K562 (cell line): ENCODE data around the gene IRAG1.

Experiments used
- ATF3 ChIP-seq, 2 experiments: fragments of 450-650 bp in 1 of 2; sonication (generic) in 1 of 2; formaldehyde crosslinking in 1 of 2; IDR thresholded peaks in 1 of 2; conservative IDR thresholded peaks in 1 of 2; 2 replicates each; pipeline versions ENCODE4 v1.6.1 to v1.8.1; 2016 to 2023; ENCODE audit warnings: mild to moderate bottlenecking in 2 of 2, moderate library complexity in 2 of 2, inconsistent platforms in 1 of 2, missing genetic modification reagents in 1 of 2
- DPF2 ChIP-seq: fragments of 450-650 bp; IDR thresholded peaks from 2 replicates; pipeline ENCODE4 v1.6.1; 2016
- JUNB ChIP-seq: fragments of 450-650 bp; formaldehyde crosslinking; conservative IDR thresholded peaks from 2 replicates; pipeline ENCODE4 v1.4.0; 2020; ENCODE audit warnings: mild to moderate bottlenecking
- KLF13 ChIP-seq: fragments of 450-650 bp; IDR thresholded peaks from 2 replicates; pipeline ENCODE4 v1.6.1; 2016; ENCODE audit warnings: missing genetic modification characterization, low read depth, mild to moderate bottlenecking, missing compliant biosample characterization, moderate library complexity, borderline replicate concordance
- MAFK ChIP-seq: IDR thresholded peaks from 2 replicates; pipeline ENCODE4 v1.6.1; 2011; ENCODE audit warnings: low read length, improper control_type of control experiment
- POLR2A ChIP-seq: fragments of 450-650 bp; conservative IDR thresholded peaks from 2 replicates; pipeline ENCODE4 v1.6.1; 2016
- POLR2AphosphoS5 ChIP-seq: IDR thresholded peaks from 2 replicates; pipeline ENCODE4 v1.6.1; 2011; ENCODE audit warnings: mild to moderate bottlenecking, low read depth, low read length, moderate library complexity; ENCODE audit not compliant: control insufficient read depth, insufficient read depth
- RNF2 ChIP-seq: sonication (generic); IDR thresholded peaks from 2 replicates; pipeline ENCODE4 v1.6.1; 2016
- SMARCB1 ChIP-seq: IDR thresholded peaks from 2 replicates; pipeline ENCODE4 v1.6.1; 2011; ENCODE audit warnings: improper control_type of control experiment, low read depth; ENCODE audit not compliant: insufficient read length
- SMC3 ChIP-seq: conservative IDR thresholded peaks from 2 replicates; pipeline ENCODE4 v1.6.1; 2011; ENCODE audit warnings: low read depth, low read length, improper control_type of control experiment; ENCODE audit not compliant: insufficient read depth
- SNRNP70 ChIP-seq: fragments of 200-400 bp; formaldehyde crosslinking; optimal IDR thresholded peaks from 2 replicates; pipeline ENCODE3; 2017; ENCODE audit warnings: low read depth, low read length
- ZNF311 ChIP-seq: fragments of 250-450 bp; sonication (Bioruptor Pico); IDR thresholded peaks from 2 replicates; pipeline ENCODE4 v1.4.0; 2020; ENCODE audit warnings: mild to moderate bottlenecking, moderate library complexity

GRCh38 chr11:10728789-10729472 lies 35.4 kb upstream of the IRAG1 start:
- TF ChIP-seq ATF3 (IDR thresholded peaks at IDR 0.05) (no peak), ATF3 (CRISPR knock-in tag; conservative IDR thresholded peaks at IDR 0.05) (no peak), JUNB (CRISPR knock-in tag) (no peak), RNF2 (no peak), ZNF311 (CRISPR knock-in tag) (no peak), SNRNP70 (no peak), POLR2A (no peak), DPF2 (no peak), SMC3 (no peak), SMARCB1 (no peak), KLF13 (tag) (no peak), POLR2AphosphoS5 (no peak), MAFK (no peak)
